ENCODE measurements around the gene PPT1. TPM values are rescaled to one million over a fixed set of nuclear protein-coding genes. Genes with fewer than 3 reads are reported as not detected.

PPT1 gene
- total RNA-seq, 1 donor from 2014 or later: 110 TPM

GRCh38 chr1:40047769-40048168 is 49.3 kb downstream of the PPT1 start:
- Histone ChIP-seq H3K9ac (no peak overlapping the region), H3K4me3 (no peak overlapping the region), H3K27me3 (no peaks in the 10 kb centered on the region), H3K4me2 (no peak overlapping the region), H3F3A (ENCODE audit: low read depth) (no peaks in the 10 kb centered on the region), H3K4me1 (no peaks in the 10 kb centered on the region), H3K79me2 (ENCODE audit: low read depth) (peaks cover 98% of the 10 kb centered on the region), H4K20me1 (ENCODE audit: low read depth) (peaks cover 44% of the 10 kb centered on the region), H3K27ac (no peak overlapping the region), H3K36me3 (no peaks in the 10 kb centered on the region), H3K9me3 (ENCODE audit: low read depth) (no peaks in the 10 kb centered on the region), H2AFZ (replicated peaks) (no peak overlapping the region)
- Mint-ChIP-seq H3K36me3 (peaks cover 7% of the 10 kb centered on the region), H3K27me3 (ENCODE audit: insufficient read depth, low read depth) (peaks cover 2% of the 10 kb centered on the region), H3K4me3 (no peak overlapping the region), H3K9me3 (no peaks in the 10 kb centered on the region), H3K4me1 (peaks cover 9% of the 10 kb centered on the region), H3K27ac (no peak overlapping the region)
- no peak for DNase-seq (ENCODE audit: low spot score)
- TF ChIP-seq CTCF (IDR thresholded peaks at IDR 0.05) (no peak), EZH2phosphoT487 (IDR thresholded peaks at IDR 0.05) (no peak), EZH2 (IDR thresholded peaks at IDR 0.05) (no peak)

GRCh38 chr1:40047276-40047675 is 49.8 kb downstream of the PPT1 start:
- no peaks in the 10 kb centered on the region for H3K9me3 ChIP-seq (ENCODE audit: low read depth)
- no peak overlapping the region for H3K4me3 ChIP-seq
- no peaks in the 10 kb centered on the region for H3F3A ChIP-seq (ENCODE audit: low read depth)
- DNase-seq (ENCODE audit: low spot score): no peak
- Mint-ChIP-seq H3K4me1 (peaks cover 14% of the 10 kb centered on the region), H3K4me3 (no peak overlapping the region), H3K27ac (no peak overlapping the region), H3K36me3 (peaks cover 9% of the 10 kb centered on the region), H3K9me3 (no peaks in the 10 kb centered on the region), H3K27me3 (ENCODE audit: insufficient read depth, low read depth) (peaks cover 2% of the 10 kb centered on the region)
- H3K4me1 ChIP-seq: no peaks in the 10 kb centered on the region
- H3K9ac ChIP-seq: no peak overlapping the region
- H3K27me3 ChIP-seq: no peaks in the 10 kb centered on the region
- H3K27ac ChIP-seq: no peak overlapping the region
- no peaks in the 10 kb centered on the region for H3K36me3 ChIP-seq
- H3K79me2 ChIP-seq (ENCODE audit: low read depth): peaks cover 98% of the 10 kb centered on the region
- peaks cover 44% of the 10 kb centered on the region for H4K20me1 ChIP-seq (ENCODE audit: low read depth)
- H2AFZ ChIP-seq (replicated peaks): no peak overlapping the region
- no peak for TF ChIP-seq EZH2phosphoT487 (IDR thresholded peaks at IDR 0.05)
- no peak for TF ChIP-seq CTCF (IDR thresholded peaks at IDR 0.05)
- TF ChIP-seq EZH2 (IDR thresholded peaks at IDR 0.05): no peak
- H3K4me2 ChIP-seq: no peak overlapping the region

GRCh38 chr1:40045766-40046165 is 51.3 kb downstream of the PPT1 start:
- H3K9me3 Mint-ChIP-seq: no peaks in the 10 kb centered on the region
- H3K4me1 Mint-ChIP-seq: peaks cover 26% of the 10 kb centered on the region
- no peak for DNase-seq (ENCODE audit: low spot score)
- no peak overlapping the region for H3K4me3 ChIP-seq
- peaks cover 98% of the 10 kb centered on the region for H3K79me2 ChIP-seq (ENCODE audit: low read depth)
- H3K36me3 ChIP-seq: no peaks in the 10 kb centered on the region
- no peak overlapping the region for H3K27ac ChIP-seq
- H3F3A ChIP-seq (ENCODE audit: low read depth): no peaks in the 10 kb centered on the region
- H3K4me2 ChIP-seq: no peak overlapping the region
- H3K9ac ChIP-seq: no peak overlapping the region
- H3K27me3 Mint-ChIP-seq (ENCODE audit: insufficient read depth, low read depth): no peaks in the 10 kb centered on the region
- H3K9me3 ChIP-seq (ENCODE audit: low read depth): no peaks in the 10 kb centered on the region
- H3K4me1 ChIP-seq: peaks cover 6% of the 10 kb centered on the region
- H3K27me3 ChIP-seq: no peaks in the 10 kb centered on the region
- no peak overlapping the region for H3K27ac Mint-ChIP-seq
- TF ChIP-seq CTCF (IDR thresholded peaks at IDR 0.05) (no peak), EZH2phosphoT487 (IDR thresholded peaks at IDR 0.05) (no peak), EZH2 (IDR thresholded peaks at IDR 0.05) (no peak)
- H3K36me3 Mint-ChIP-seq: peaks cover 7% of the 10 kb centered on the region
- no peak overlapping the region for H2AFZ ChIP-seq (replicated peaks)
- peaks cover 54% of the 10 kb centered on the region for H4K20me1 ChIP-seq (ENCODE audit: low read depth)
- no peak overlapping the region for H3K4me3 Mint-ChIP-seq

Measured in neural progenitor cell (in vitro differentiated cells).